ENCODE data around the gene NAA50.

Gene NAA50

GRCh38 chr3:113745756-113746547 is at the start of gene NAA50:
Gene NAA50 (minus strand): TSS chr3:113746249. CDS start chr3:113745949, 300 bp downstream.
- TF ChIP-seq CTCF (IDR thresholded peaks at IDR 0.05; ENCODE audit: control insufficient read depth, extremely low read depth, insufficient read depth) = no peak
- peak; percentile 67 for DNase-seq (ENCODE audit: low read depth)
- H3K4me3 ChIP-seq (ENCODE audit: low read depth, low read length) = peak within 1 kb of the TSS; percentile 69

- no peak for TF ChIP-seq CTCF (IDR thresholded peaks at IDR 0.05; ENCODE audit: control insufficient read depth, extremely low read depth, insufficient read depth)
- DNase-seq (ENCODE audit: low read depth) = no peak
- no peak overlapping the region for H3K4me3 ChIP-seq (ENCODE audit: low read depth, low read length)
These were observed 49.6 kb upstream of the NAA50 start for GRCh38 chr3:113795693-113796092.

- H3K4me3 ChIP-seq (ENCODE audit: low read depth, low read length) = no peak overlapping the region
- no peak for TF ChIP-seq CTCF (IDR thresholded peaks at IDR 0.05; ENCODE audit: control insufficient read depth, extremely low read depth, insufficient read depth)
- no peak for DNase-seq (ENCODE audit: low read depth)
These were observed 48.5 kb upstream of the NAA50 start for GRCh38 chr3:113794526-113794925.

GRCh38 chr3:113791381-113791780 is 45.3 kb upstream of the NAA50 start:
- DNase-seq (ENCODE audit: low read depth) = no peak
- no peak overlapping the region for H3K4me3 ChIP-seq (ENCODE audit: low read depth, low read length)
- no peak for TF ChIP-seq CTCF (IDR thresholded peaks at IDR 0.05; ENCODE audit: control insufficient read depth, extremely low read depth, insufficient read depth)

GRCh38 chr3:113783980-113784379 is 37.9 kb upstream of the NAA50 start:
- no peak overlapping the region for H3K4me3 ChIP-seq (ENCODE audit: low read depth, low read length)
- TF ChIP-seq CTCF (IDR thresholded peaks at IDR 0.05; ENCODE audit: control insufficient read depth, extremely low read depth, insufficient read depth) = no peak
- no peak for DNase-seq (ENCODE audit: low read depth)

GRCh38 chr3:113783463-113783862 is 37.4 kb upstream of the NAA50 start:
- no peak for TF ChIP-seq CTCF (IDR thresholded peaks at IDR 0.05; ENCODE audit: control insufficient read depth, extremely low read depth, insufficient read depth)
- H3K4me3 ChIP-seq (ENCODE audit: low read depth, low read length) = no peak overlapping the region
- peak; percentile 21 for DNase-seq (ENCODE audit: low read depth)

- TF ChIP-seq CTCF (IDR thresholded peaks at IDR 0.05; ENCODE audit: control insufficient read depth, extremely low read depth, insufficient read depth) = no peak
- DNase-seq (ENCODE audit: low read depth) = no peak
- no peak overlapping the region for H3K4me3 ChIP-seq (ENCODE audit: low read depth, low read length)
These were observed 30.5 kb upstream of the NAA50 start for GRCh38 chr3:113776564-113776963.

Measured in LNCaP clone FGC (cell line).